Hepatocyte (in vitro differentiated cells): ENCODE measurements around the gene PRR35. TPM values are rescaled to one million over a fixed set of nuclear protein-coding genes. Genes with fewer than 3 reads are reported as not detected.

Experiments used
- DNase-seq: peaks from one replicate; pipeline ENCODE4 v3.0.0-alpha.2; 2016; ENCODE audit warnings: low spot score
- H2AFZ ChIP-seq: fragments of 200-600 bp; sonication (generic); 2 replicates; pipeline ENCODE4 v1.6.0; 2016; ENCODE audit warnings: antibody characterized with exemption, mild to moderate bottlenecking
- H3K27ac ChIP-seq: fragments of 200-600 bp; sonication (generic); 2 replicates; pipeline ENCODE4 v1.5.1; 2016; ENCODE audit warnings: mild to moderate bottlenecking
- H3K27me3 ChIP-seq: fragments of 200-600 bp; sonication (generic); 2 replicates; pipeline ENCODE4 v1.6.1; 2016
- H3K36me3 ChIP-seq: fragments of 200-600 bp; sonication (generic); replicated peaks from 2 replicates; pipeline ENCODE4 v1.5.1; 2016; ENCODE audit warnings: low read depth; ENCODE audit not compliant: insufficient read depth
- H3K4me1 ChIP-seq: fragments of 200-600 bp; sonication (generic); 2 replicates; pipeline ENCODE4 v1.5.1; 2016; ENCODE audit warnings: mild to moderate bottlenecking, moderate library complexity; ENCODE audit not compliant: insufficient read depth
- H3K4me2 ChIP-seq: fragments of 200-600 bp; sonication (generic); 2 replicates; pipeline ENCODE4 v1.6.0; 2016
- H3K4me3 ChIP-seq: fragments of 200-600 bp; sonication (generic); 2 replicates; pipeline ENCODE4 v1.5.1; 2016; ENCODE audit warnings: mild to moderate bottlenecking
- H3K79me2 ChIP-seq: fragments of 200-600 bp; sonication (generic); 2 replicates; pipeline ENCODE4 v1.6.0; 2017; ENCODE audit warnings: mild to moderate bottlenecking
- H3K9me2 ChIP-seq: fragments of 200-600 bp; sonication (generic); replicated peaks from 2 replicates; pipeline ENCODE4 v1.6.0; 2017; ENCODE audit warnings: mild to moderate bottlenecking; ENCODE audit not compliant: insufficient read depth
- H3K9me3 ChIP-seq: fragments of 200-600 bp; sonication (generic); 2 replicates; pipeline ENCODE4 v1.5.1; 2016; ENCODE audit warnings: low read depth, mild to moderate bottlenecking
- H4K20me1 ChIP-seq: fragments of 200-600 bp; sonication (generic); 2 replicates; pipeline ENCODE4 v1.6.0; 2016; ENCODE audit warnings: mild to moderate bottlenecking; ENCODE audit not compliant: insufficient read depth, poor library complexity, severe bottlenecking
- CTCF ChIP-seq: fragments of 200-600 bp; sonication (generic); IDR thresholded peaks from 2 replicates; pipeline ENCODE4 v1.5.1; 2016; ENCODE audit warnings: antibody characterized with exemption, mild to moderate bottlenecking; ENCODE audit not compliant: poor library complexity
- EZH2 ChIP-seq: fragments of 200-600 bp; sonication (generic); IDR thresholded peaks from 2 replicates; pipeline ENCODE4 v1.6.1; 2016; ENCODE audit warnings: antibody characterized with exemption, mild to moderate bottlenecking, borderline replicate concordance
- EZH2phosphoT487 ChIP-seq: fragments of 200-600 bp; sonication (generic); IDR thresholded peaks from one replicate; pipeline ENCODE4 v1.6.1; 2018; ENCODE audit warnings: antibody characterized with exemption, mild to moderate bottlenecking, low read depth, moderate library complexity; ENCODE audit not compliant: unreplicated experiment, severe bottlenecking
- WGBS: methylation state at CpG from one replicate; pipeline ENCODE4 v1.1.6; 2016; ENCODE audit warnings: low lambda C conversion rate; ENCODE audit errors: missing lambda C conversion rate; 5-methylcytosine and 5-hydroxymethylcytosine counted together
- polyA plus RNA-seq: library from polyadenylated mRNA; unstranded; fragments of >200 nt; fragmentation: Nextera tagmentation; extraction: Ambion mirVana; gene quantifications from 2 replicates; pipeline ENCODE4 v1.2.1, GENCODE V29; 2016
- total RNA-seq: library from RNA; depleted of rRNA; stranded (reverse); fragments of >200 nt; gene quantifications from 2 replicates; pipeline ENCODE4 v1.2.3, GENCODE V29; 2014

PRR35 gene
- total and polyA plus RNA-seq, 2 experiments from 2014 or later, result not detected

- no peak for DNase-seq
- Histone ChIP-seq H3K9me2 (no peaks in the 10 kb centered on the region), H3K4me1 (peaks cover 20% of the 10 kb centered on the region), H3K4me3 (no peak overlapping the region), H3K27ac (no peak overlapping the region), H3K27me3 (no peaks in the 10 kb centered on the region), H3K4me2 (no peak overlapping the region), H4K20me1 (no peaks in the 10 kb centered on the region), H3K79me2 (peaks cover 13% of the 10 kb centered on the region), H3K9me3 (no peaks in the 10 kb centered on the region), H3K36me3 (no peaks in the 10 kb centered on the region), H2AFZ (no peak overlapping the region)
- TF ChIP-seq EZH2phosphoT487 (no peak), CTCF (peak; percentile 27)
- 88% methylated on average over 30 of the region's 34 CpGs for WGBS
Measured at GRCh38 chr16:521381-522210, 38.6 kb upstream of the PRR35 start.

- WGBS, result 85% methylated on average over 23 of the region's 23 CpGs
- Histone ChIP-seq H3K27ac (no peak overlapping the region), H3K27me3 (no peaks in the 10 kb centered on the region), H3K4me1 (peaks cover 21% of the 10 kb centered on the region), H3K9me2 (no peaks in the 10 kb centered on the region), H3K36me3 (no peaks in the 10 kb centered on the region), H3K4me3 (no peak overlapping the region), H3K4me2 (no peak overlapping the region), H4K20me1 (no peaks in the 10 kb centered on the region), H3K9me3 (no peaks in the 10 kb centered on the region), H2AFZ (no peak overlapping the region), H3K79me2 (peaks cover 15% of the 10 kb centered on the region)
- TF ChIP-seq EZH2phosphoT487 (no peak), CTCF (no peak), EZH2 (no peak)
- no peak for DNase-seq
Measured at GRCh38 chr16:522320-523096, 37.7 kb upstream of the PRR35 start.

- no peak overlapping the region for H2AFZ ChIP-seq
- H3K9me2 ChIP-seq, result no peaks in the 10 kb centered on the region
- no peak overlapping the region for H3K4me2 ChIP-seq
- H4K20me1 ChIP-seq, result no peaks in the 10 kb centered on the region
- DNase-seq, result no peak
- WGBS, result 96% methylated on average over 21 of the region's 22 CpGs
- H3K9me3 ChIP-seq, result no peaks in the 10 kb centered on the region
- TF ChIP-seq CTCF (no peak), EZH2 (no peak), EZH2phosphoT487 (no peak)
- peaks cover 21% of the 10 kb centered on the region for H3K4me1 ChIP-seq
- no peak overlapping the region for H3K4me3 ChIP-seq
- no peaks in the 10 kb centered on the region for H3K36me3 ChIP-seq
- peaks cover 16% of the 10 kb centered on the region for H3K79me2 ChIP-seq
- no peaks in the 10 kb centered on the region for H3K27me3 ChIP-seq
- peak overlapping the region; percentile 23 for H3K27ac ChIP-seq
Measured at GRCh38 chr16:523097-523741, 37.0 kb upstream of the PRR35 start.
